HFFc6 (cell line): ENCODE measurements around the gene CDC42BPG. TPM values are rescaled to one million over a fixed set of nuclear protein-coding genes. Genes with fewer than 3 reads are reported as not detected.
A peak's percentile ranks its signal among the peaks of the same experiment; 100 is the strongest.
"Not testable (repeated sequence)": the region's sequence is repeated elsewhere in the genome, so short reads cannot be mapped to it uniquely, and the experiment has no call there.

Experiments
- DNase-seq: peaks from one replicate; pipeline ENCODE4 v3.0.0-alpha.2; 2018
- H3K27ac Mint-ChIP-seq: 2 replicates; pipeline ENCODE4 v1.8.0; 2020; ENCODE audit warnings: mild to moderate bottlenecking, mixed read lengths
- H3K27me3 Mint-ChIP-seq: 2 replicates; pipeline ENCODE4 v1.8.0; 2021; ENCODE audit warnings: mild to moderate bottlenecking, moderate library complexity, mixed read lengths; ENCODE audit not compliant: insufficient read depth
- H3K36me3 Mint-ChIP-seq: 2 replicates; pipeline ENCODE4 v1.8.0; 2021; ENCODE audit warnings: low read depth, mixed read lengths
- H3K4me1 Mint-ChIP-seq: 2 replicates; pipeline ENCODE4 v1.8.0; 2020; ENCODE audit warnings: low read depth, mixed read lengths
- H3K4me3 Mint-ChIP-seq: 2 replicates; pipeline ENCODE4 v1.8.0; 2020; ENCODE audit warnings: mild to moderate bottlenecking, moderate library complexity, mixed read lengths
- H3K9me3 Mint-ChIP-seq: 2 replicates; pipeline ENCODE4 v1.8.0; 2020; ENCODE audit warnings: mild to moderate bottlenecking, mixed read lengths
- total RNA-seq, 6 experiments: library from RNA; stranded (reverse); fragmentation: NEBNext Ultra II Directional; extraction: Animal tissue kit (Norgen Biotek cat#: 25700); gene quantifications; 2 replicates in 1 of 6; 3 replicates in 5 of 6; pipeline ENCODE4 v1.2.3, GENCODE V29; 2021
- TF ChIP-seq, protein P1 (sequence below): fragments of 200-600 bp; sonication (generic); IDR thresholded peaks from 2 replicates; pipeline ENCODE4 v1.5.0; 2021; ENCODE audit warnings: antibody characterized with exemption, mild to moderate bottlenecking

The CDC42BPG gene
- total RNA-seq, 6 experiments from 2014 or later: 0.02 to 0.21 (median 0.05) TPM; not detected in 1

DNA sequence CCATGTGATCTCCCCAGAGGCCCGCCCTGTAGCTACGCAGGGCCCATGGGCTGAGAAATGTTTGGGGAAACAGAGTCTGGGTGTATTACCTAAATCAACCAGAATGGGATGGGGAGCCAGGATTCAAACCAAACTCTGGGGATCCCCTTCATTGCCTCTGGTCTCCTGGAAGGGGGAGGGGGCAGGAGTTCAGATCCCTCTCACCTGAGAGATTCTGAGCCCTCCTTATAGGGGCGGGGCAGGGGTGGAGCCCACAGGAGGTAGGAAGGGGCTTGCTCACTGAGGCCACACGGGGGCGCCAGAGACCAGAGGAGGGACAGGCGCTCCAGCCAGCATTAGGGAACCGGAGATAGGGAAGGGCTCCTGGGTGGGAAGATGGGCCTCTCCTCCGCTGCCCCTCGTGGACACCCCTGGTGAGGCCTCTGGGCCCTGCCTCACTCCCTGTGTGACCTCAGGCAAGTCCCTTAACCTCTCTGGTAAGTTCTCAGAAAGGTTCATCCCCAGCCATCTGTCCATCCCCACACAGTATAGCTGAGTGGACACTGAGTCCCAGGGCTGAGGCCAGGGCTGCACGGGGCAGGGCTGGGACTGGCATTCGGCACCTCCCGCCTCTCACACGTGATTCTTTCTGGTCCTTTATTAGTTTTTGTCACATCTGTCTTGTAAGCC, 2.7 kb upstream of the CDC42BPG start:
- Mint-ChIP-seq H3K4me3 (no peak overlapping the region), H3K27me3 (peaks cover 17% of the 10 kb centered on the region), H3K4me1 (peaks cover 45% of the 10 kb centered on the region), H3K36me3 (peaks cover 4% of the 10 kb centered on the region; the same call in 1 of the 2 replicates), H3K27ac (peak overlapping the region; percentile 71), H3K9me3 (no peaks in the 10 kb centered on the region)
- peak; percentile 79 for DNase-seq
- TF ChIP-seq, protein P1, sequence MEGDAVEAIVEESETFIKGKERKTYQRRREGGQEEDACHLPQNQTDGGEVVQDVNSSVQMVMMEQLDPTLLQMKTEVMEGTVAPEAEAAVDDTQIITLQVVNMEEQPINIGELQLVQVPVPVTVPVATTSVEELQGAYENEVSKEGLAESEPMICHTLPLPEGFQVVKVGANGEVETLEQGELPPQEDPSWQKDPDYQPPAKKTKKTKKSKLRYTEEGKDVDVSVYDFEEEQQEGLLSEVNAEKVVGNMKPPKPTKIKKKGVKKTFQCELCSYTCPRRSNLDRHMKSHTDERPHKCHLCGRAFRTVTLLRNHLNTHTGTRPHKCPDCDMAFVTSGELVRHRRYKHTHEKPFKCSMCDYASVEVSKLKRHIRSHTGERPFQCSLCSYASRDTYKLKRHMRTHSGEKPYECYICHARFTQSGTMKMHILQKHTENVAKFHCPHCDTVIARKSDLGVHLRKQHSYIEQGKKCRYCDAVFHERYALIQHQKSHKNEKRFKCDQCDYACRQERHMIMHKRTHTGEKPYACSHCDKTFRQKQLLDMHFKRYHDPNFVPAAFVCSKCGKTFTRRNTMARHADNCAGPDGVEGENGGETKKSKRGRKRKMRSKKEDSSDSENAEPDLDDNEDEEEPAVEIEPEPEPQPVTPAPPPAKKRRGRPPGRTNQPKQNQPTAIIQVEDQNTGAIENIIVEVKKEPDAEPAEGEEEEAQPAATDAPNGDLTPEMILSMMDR: peak; percentile 99

DNA sequence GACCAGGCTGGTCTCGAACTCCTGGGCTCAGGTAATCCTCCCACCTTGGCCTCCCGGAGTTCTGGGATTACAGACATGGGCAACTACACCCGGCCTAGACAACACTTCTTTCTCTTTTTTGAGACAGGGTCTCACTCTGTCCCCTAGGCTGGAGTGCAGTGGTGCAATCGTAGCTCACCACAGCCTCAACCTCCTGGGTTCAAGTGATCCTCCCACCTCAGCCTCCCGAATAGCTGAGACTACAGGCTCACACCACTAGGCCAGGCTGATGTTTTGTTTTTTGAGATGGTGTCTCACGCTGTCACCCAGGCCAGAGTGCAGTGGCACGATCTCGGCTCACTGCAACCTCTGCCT, 1.3 kb upstream of the CDC42BPG start:
- not testable (repeated sequence) for H3K27ac Mint-ChIP-seq, H3K36me3 Mint-ChIP-seq, H3K9me3 Mint-ChIP-seq, H3K4me3 Mint-ChIP-seq, DNase-seq
- Mint-ChIP-seq H3K4me1 (peaks cover 31% of the 10 kb centered on the region), H3K27me3 (peaks cover 19% of the 10 kb centered on the region)

DNA sequence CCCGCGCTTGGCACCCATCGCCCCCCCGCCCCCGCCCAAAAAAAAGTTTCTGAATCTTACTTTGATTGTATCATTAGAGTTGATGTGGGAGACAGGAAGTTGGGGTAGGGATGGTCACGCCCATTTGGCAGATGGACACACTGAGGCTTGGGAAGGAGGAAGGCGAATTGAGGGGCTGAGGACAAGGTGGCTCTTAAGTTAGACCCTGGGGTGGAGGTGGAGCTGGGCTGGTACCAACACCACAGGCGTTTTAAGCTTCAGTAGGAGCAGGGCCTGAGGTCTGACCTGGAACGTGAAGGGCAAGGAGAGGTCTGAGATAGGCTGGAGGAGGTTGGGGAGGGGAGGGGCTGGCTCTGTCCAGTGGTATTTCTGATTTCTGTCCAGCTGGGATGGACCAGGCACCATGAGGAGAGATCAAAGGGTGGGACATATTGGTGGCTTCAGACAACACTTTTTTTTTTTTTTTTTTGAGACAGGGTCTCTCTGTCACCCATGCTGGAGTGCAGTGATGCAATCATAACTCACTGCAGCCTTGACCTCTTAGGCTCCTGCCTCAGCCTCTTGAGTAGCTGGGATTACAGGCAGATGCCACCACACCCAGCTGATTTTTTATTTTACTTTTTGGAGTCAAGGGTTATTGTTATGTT, 799 bp upstream of the CDC42BPG start:
- H3K27ac Mint-ChIP-seq: peak overlapping the region; percentile 31; the same call in 1 of the 2 replicates
- H3K27me3 Mint-ChIP-seq: peaks cover 19% of the 10 kb centered on the region
- H3K36me3 Mint-ChIP-seq: no peaks in the 10 kb centered on the region
- no peak for DNase-seq
- no peak overlapping the region; the same call in 1 of the 2 replicates for H3K4me3 Mint-ChIP-seq
- TF ChIP-seq, protein P1: no peak
- no peaks in the 10 kb centered on the region for H3K9me3 Mint-ChIP-seq
- peaks cover 26% of the 10 kb centered on the region for H3K4me1 Mint-ChIP-seq

DNA sequence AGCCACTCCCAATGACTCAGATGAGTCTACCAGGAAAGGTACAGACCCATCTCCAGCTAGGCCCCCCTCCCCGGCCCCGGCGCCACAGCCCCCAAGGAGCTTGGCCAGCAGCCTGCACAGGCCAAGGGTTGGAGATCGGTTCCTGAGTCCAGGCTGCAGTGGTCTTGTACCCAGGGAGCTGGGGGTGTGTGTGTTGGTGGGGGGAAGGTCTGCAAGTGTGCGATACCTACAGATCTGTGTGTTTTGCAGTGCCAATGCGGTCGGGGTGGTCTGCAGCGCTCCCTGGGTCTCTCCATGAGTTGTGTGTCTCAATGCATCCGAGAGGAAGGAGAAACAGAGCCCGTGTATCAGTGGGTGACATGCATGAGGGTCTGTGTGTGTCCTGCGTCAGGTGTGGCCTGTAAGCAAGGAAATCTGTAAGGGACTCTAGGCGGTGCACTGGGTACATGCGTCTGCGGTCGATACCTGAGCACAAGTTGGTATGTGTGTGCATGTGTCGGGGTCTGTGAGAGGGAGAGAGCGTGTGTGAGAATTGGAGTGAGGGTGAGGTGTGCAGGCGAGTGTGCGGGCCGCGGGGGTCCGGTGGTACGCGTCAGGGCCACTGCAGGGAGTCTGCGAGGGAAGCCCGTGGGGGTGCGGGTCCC, 645 bp downstream of the CDC42BPG start:
- H3K4me1 Mint-ChIP-seq: peaks cover 18% of the 10 kb centered on the region
- no peak overlapping the region for H3K27ac Mint-ChIP-seq
- H3K36me3 Mint-ChIP-seq: no peaks in the 10 kb centered on the region
- no peaks in the 10 kb centered on the region for H3K9me3 Mint-ChIP-seq
- peak overlapping the region; percentile 19; the same call in 1 of the 2 replicates for H3K4me3 Mint-ChIP-seq
- TF ChIP-seq, protein P1: no peak
- DNase-seq: no peak
- peaks cover 10% of the 10 kb centered on the region for H3K27me3 Mint-ChIP-seq

DNA sequence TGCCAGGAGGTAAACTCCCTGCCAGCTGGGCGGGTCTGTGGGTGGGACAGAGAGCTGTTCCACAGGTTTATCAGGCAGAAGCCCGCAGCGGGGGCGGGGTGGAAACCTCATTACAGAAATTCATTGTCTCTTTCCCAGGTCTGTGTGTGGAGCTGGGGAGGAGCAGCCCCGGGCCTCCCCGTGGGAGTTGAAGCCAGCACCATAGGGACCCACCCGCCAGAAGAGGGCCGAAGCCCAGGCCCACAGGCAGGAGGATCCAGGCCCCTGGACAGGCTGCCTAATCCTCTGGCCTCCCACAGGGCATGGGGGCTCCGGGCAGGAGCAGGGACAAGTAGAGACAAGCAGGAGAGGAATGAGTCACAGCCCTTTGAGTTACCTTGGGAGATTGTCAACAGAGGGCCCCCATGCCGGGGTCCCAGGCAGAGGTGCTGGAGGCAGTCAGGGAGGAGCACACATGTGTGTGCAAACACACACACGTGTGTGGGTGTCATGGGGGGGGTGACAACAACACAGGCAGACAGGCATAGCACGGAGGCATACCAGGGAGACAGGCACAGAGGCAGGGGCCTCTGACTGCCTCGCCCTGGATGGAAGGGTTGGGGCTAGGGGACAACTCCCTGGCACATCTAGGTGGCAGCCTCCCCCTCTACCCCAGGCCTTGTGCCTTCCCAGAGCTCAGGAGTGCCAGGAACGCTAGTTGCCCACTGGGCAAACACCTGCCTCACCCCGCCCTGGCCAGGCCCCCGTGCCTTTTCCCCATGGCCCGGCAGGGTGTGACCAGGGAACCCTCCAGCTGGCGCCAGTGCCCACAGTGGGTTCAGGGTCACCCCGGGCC, 1.4 kb downstream of the CDC42BPG start:
- Mint-ChIP-seq H3K4me1 (peaks cover 13% of the 10 kb centered on the region), H3K27me3 (peaks cover 8% of the 10 kb centered on the region), H3K36me3 (no peaks in the 10 kb centered on the region), H3K9me3 (no peaks in the 10 kb centered on the region), H3K4me3 (no peak overlapping the region), H3K27ac (peak overlapping the region; percentile 8; the same call in 1 of the 2 replicates)
- TF ChIP-seq, protein P1: no peak
- no peak for DNase-seq
